ENCODE data around the gene MON1A. TPM values are rescaled to one million over a fixed set of nuclear protein-coding genes. Genes with fewer than 3 reads are reported as not detected.

MON1A gene
- total RNA-seq = 15.3 and 20.8 TPM in 2 replicates

DNA sequence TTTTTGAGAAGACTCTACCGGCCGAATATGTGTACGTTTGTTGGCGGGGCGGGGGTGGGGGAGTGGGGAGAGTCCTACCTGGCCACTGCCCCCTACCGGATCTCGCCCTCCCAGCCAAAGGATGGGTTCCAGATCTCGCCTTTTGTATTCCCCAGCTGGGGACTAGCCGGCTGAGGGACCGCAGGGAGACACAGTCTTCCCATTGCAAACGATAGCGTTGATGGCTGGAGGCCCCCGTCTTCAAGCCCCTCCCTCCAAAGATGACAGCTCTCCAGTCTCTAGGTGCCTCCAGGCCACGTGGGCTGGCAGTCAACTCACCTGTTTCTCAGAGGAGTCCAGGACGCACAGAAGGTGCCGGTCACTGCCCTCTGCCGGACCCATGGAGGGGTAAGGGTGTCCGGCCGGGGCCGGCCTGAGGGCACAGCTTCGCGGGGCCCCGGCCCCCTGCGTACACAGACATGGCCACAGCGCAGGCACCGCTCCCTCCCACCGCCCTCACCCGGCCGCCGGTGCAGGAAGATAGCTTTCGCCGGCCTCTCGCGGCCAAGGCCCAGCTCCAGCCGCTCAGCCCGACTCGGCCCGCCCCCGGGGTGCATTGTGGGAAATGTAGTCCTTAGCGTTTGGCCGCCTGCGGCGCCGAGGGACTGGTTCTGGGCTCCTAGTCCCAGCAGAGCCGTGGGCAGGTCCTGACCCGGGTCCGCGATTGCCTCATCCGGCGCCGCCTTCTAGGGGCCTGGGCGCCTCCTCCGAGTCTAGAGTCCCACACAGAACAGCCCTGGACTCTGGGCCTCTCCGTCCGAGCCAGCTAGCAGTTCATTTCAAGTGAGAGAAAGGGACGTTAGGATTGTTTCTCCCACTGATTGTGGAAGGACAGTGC is at the start of gene MON1A:
Gene MON1A, minus strand, starts transcription at position 521 of the 877 bp plus-strand sequence. CDS start 16,465 bp downstream, outside the sequence.

DNA sequence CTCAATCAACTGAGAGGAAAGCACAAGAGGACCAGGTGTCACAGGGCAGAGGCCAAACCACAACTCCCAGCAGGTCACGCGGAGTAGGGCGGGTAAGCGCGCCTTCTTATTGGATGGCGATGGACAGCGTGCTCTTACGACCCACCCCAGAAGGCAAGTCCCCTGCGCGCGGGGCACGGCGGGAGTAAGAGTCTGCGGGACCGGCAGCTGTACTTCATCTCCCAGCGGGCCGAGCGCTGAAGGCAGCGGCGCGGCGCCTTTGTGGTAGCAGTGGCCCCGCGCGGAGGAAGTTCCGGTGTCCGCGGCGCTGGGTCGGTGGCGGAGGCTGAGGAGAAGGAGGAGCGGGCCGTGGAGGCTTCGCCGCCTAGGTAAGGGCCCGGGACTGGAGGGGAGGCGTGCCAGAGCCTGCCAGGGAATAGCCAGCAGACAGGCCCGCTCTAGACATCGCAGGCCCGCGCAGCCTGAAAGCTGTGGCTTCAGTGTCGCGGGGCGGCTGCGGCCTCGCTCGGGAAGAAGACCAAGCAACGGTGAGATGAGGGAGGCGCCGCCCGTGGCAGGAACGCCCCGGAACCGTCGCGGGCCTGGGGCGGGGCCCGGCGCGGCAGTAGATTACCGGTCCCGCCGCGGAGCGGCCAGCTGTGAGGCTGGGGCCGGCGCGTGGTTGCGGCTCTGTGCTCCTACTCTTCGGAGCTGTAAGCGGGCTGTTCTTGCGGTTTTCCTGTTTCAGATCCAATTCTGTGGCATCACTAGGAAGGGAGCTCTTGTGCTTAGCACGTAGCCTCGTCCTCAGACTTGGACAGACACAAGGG is 10.5 kb upstream of the MON1A start, which contains the start of gene RBM6:
Gene RBM6, plus strand, starts transcription at position 293 of the 809 bp plus-strand sequence. CDS start 22,492 bp downstream, outside the sequence.

GRCh38 chr3:49903451-49904424 is 25.9 kb downstream of the MON1A start, which contains the start of gene MST1R:
TSS of gene MST1R (minus strand) at chr3:49903873. CDS start at chr3:49903609, 264 bp downstream.

GRCh38 chr3:49869525-49870126 is 60.0 kb downstream of the MON1A start, which contains the start of gene CAMKV:
TSS of gene CAMKV (minus strand) at chr3:49869906. CDS start at chr3:49862388, 7,518 bp downstream.

Other genes with a start within 250 kb of the MON1A start
- gene MST1, start 240.3 kb downstream of the MON1A start, total RNA-seq = 5.1 and 5.4 TPM in 2 replicates
- gene RNF123, start 240.3 kb downstream of the MON1A start, total RNA-seq = 21.7 and 22.0 TPM in 2 replicates
- gene AMIGO3, start 210.1 kb downstream of the MON1A start, total RNA-seq = 0.50 and 1.2 TPM in 2 replicates
- gene GMPPB, start 205.9 kb downstream of the MON1A start, total RNA-seq = 48.8 and 50.3 TPM in 2 replicates
- 18.2 and 24.5 TPM in 2 replicates for gene IP6K1, start 143.3 kb downstream of the MON1A start, total RNA-seq
- gene CDHR4, start 129.9 kb downstream of the MON1A start, total RNA-seq = not detected in 2 replicates
- gene INKA1, start 126.5 kb downstream of the MON1A start, total RNA-seq = 2.5 and 3.4 TPM in 2 replicates
- 12.0 and 14.5 TPM in 2 replicates for gene UBA7, start 115.9 kb downstream of the MON1A start, total RNA-seq
- 10.3 and 12.8 TPM in 2 replicates for gene TRAIP, start 73.2 kb downstream of the MON1A start, total RNA-seq
- not detected in 2 replicates for gene CAMKV, start 59.9 kb downstream of the MON1A start, total RNA-seq
- gene MST1R, start 25.9 kb downstream of the MON1A start, total RNA-seq = 0.45 and 0.50 TPM in 2 replicates
- 20.5 and 24.7 TPM in 2 replicates for gene RBM6, start 10.3 kb upstream of the MON1A start, total RNA-seq
- gene RBM5, start 159.1 kb upstream of the MON1A start, total RNA-seq = 46.5 and 58.2 TPM in 2 replicates
- gene SEMA3F, start 225.5 kb upstream of the MON1A start, total RNA-seq = 40.2 and 41.5 TPM in 2 replicates